Measurements from ENCODE around the gene TMCO4.
A peak's percentile ranks its signal among the peaks of the same experiment; 100 is the strongest.

The TMCO4 gene

DNA sequence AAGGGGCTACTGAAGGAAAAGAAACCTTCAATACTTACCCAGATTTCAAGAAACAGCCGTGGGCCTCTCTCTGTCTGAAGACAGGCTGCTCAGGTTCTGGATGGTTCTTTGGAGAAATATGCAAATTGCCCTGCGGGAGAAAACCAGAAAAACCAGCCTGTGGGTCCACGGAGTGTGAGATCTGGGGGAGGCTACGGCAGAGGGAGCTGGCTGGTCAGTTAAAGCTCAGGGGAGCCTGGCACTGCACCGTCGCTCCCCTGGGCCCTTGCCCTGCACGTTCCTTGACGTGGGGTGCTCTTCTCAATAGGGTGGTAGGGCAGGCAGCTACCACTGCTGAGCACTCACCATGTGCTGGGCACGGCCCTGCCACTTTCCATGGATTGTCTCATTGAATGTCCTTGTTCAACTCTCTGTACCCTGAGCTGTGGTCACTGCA is 12.7 kb downstream of the TMCO4 start (continued):
- TF ChIP-seq ZNF558 (tag by site-specific recombination; IDR thresholded peaks at IDR 0.05) = no peak

DNA sequence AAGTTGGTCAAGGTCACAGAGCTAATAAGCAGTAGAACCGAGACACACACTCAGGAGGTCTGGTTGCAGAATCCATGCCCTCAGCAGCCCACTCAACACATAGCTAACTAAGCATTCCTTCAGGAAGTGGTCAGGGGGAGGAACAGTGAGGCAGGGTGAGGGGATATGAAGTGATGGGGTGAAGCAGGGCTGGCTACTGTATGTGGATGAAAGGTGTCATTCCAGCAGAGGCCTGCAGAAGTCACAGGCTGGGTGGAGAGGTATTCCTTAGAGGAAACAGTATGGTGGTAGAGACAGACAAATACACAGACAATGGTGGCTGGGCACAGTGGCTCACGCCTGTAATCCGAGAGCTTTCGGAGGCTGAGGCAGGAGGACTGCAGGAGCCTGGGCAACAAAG is 14.1 kb downstream of the TMCO4 start:
- Histone ChIP-seq H3K4me3 (ENCODE audit: low read depth, low read length) (no peak overlapping the region), H3K4me1 (ENCODE audit: control insufficient read depth, insufficient read depth, low read length) (no peaks in the 10 kb centered on the region), H3K27ac (ENCODE audit: extremely low read depth, low read depth, low read length) (no peak overlapping the region), H3K36me3 (ENCODE audit: control insufficient read depth in 2 of 2, insufficient read depth in 1 of 2, low read length in 2 of 2) (no peaks in the 10 kb centered on the region; a peak in 1 of 3 replicates), H3K9me3 (ENCODE audit: control insufficient read depth, insufficient read depth, low read depth, low read length) (no peaks in the 10 kb centered on the region)
- ChIA-PET POLR2A (no interaction called here), CTCF (interaction anchor here (0.7 to 1.1 kb wide), 3 partner anchors 9 to 25 kb away, joined by 3 read pairs; no protein-coding TSS in a partner anchor)
- no peak for TF ChIP-seq ZNF473 (tag by site-specific recombination; IDR thresholded peaks at IDR 0.05)
- TF ChIP-seq ZFP69B (tag by site-specific recombination; IDR thresholded peaks at IDR 0.05) = no peak
- TF ChIP-seq ZNF560 (tag by site-specific recombination; IDR thresholded peaks at IDR 0.05; ENCODE audit: borderline replicate concordance) = no peak
- TF ChIP-seq YY1 (tag by site-specific recombination; IDR thresholded peaks at IDR 0.05) = no peak
- TF ChIP-seq ZNF660 (tag by site-specific recombination; IDR thresholded peaks at IDR 0.05) = no peak
- no peak for TF ChIP-seq ZNF600 (tag by site-specific recombination; IDR thresholded peaks at IDR 0.05)
- no peak for TF ChIP-seq ZBTB8A (tag by site-specific recombination; IDR thresholded peaks at IDR 0.05)
- TF ChIP-seq FEZF1 (tag by site-specific recombination; IDR thresholded peaks at IDR 0.05) = no peak
- TF ChIP-seq ZBTB7A (tag by site-specific recombination; IDR thresholded peaks at IDR 0.05; ENCODE audit: low read depth) = no peak
- no peak for TF ChIP-seq ZNF416 (tag by site-specific recombination; IDR thresholded peaks at IDR 0.05)

DNA sequence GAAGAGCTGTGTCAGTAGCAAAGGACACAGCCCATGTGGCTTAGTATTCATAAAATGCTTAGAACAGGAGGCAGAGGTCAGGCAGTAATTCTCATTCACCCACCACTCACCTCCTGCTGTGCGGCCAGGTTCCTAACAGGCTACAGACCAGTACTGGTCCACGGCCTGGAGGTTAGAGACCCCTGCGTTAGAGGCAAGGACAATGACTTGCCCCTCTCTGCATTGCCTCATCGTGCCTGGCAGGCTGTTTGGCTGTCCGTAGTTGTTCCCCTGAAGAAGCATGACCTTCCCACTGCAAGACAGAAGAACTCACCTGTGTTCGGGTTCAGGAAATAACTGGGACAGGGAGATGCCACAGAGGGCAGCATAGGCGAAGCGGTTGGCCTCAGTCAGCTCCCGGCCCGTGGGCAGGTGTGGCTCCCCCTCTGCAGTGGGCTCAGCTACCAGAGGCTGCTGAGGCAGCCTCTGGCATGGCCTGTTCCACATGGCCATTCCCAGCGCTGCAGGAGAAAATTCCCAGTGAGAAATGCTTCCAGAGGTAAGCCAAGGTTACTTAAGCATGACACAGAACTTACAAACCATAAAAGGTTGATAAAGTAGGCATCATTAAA is 19.3 kb downstream of the TMCO4 start:
- Histone ChIP-seq H3K4me3 (ENCODE audit: low read depth, low read length) (no peak overlapping the region), H3K4me1 (ENCODE audit: control insufficient read depth, insufficient read depth, low read length) (no peaks in the 10 kb centered on the region), H3K36me3 (ENCODE audit: control insufficient read depth in 2 of 2, insufficient read depth in 1 of 2, low read length in 2 of 2) (no peaks in the 10 kb centered on the region; a peak in 1 of 3 replicates), H3K9me3 (ENCODE audit: control insufficient read depth, insufficient read depth, low read depth, low read length) (no peaks in the 10 kb centered on the region), H3K27ac (ENCODE audit: extremely low read depth, low read depth, low read length) (no peak overlapping the region)
- CTCF ChIA-PET = no interaction called here
- POLR2A ChIA-PET = no interaction called here
- TF ChIP-seq ZNF837 (tag by site-specific recombination; IDR thresholded peaks at IDR 0.05) (no peak), SP7 (tag by site-specific recombination; IDR thresholded peaks at IDR 0.05) (no peak), SCRT2 (tag by site-specific recombination; IDR thresholded peaks at IDR 0.05) (no peak), ZSCAN23 (tag by site-specific recombination; IDR thresholded peaks at IDR 0.05) (no peak), ZFP3 (tag by site-specific recombination; IDR thresholded peaks at IDR 0.05; ENCODE audit: low read depth) (no peak), ZNF223 (tag by site-specific recombination; IDR thresholded peaks at IDR 0.05) (no peak), ZNF549 (tag by site-specific recombination; IDR thresholded peaks at IDR 0.05) (no peak), OSR2 (tag by site-specific recombination; IDR thresholded peaks at IDR 0.05) (no peak), RBAK (tag by site-specific recombination; IDR thresholded peaks at IDR 0.05) (no peak), ZNF169 (tag by site-specific recombination; IDR thresholded peaks at IDR 0.05) (no peak)
- TF ChIP-seq, protein P1, sequence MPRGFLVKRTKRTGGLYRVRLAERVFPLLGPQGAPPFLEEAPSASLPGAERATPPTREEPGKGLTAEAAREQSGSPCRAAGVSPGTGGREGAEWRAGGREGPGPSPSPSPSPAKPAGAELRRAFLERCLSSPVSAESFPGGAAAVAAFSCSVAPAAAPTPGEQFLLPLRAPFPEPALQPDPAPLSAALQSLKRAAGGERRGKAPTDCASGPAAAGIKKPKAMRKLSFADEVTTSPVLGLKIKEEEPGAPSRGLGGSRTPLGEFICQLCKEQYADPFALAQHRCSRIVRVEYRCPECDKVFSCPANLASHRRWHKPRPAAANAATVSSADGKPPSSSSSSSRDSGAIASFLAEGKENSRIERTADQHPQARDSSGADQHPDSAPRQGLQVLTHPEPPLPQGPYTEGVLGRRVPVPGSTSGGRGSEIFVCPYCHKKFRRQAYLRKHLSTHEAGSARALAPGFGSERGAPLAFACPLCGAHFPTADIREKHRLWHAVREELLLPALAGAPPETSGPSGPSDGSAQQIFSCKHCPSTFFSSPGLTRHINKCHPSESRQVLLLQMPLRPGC (tag by site-specific recombination; IDR thresholded peaks at IDR 0.05) = no peak

DNA sequence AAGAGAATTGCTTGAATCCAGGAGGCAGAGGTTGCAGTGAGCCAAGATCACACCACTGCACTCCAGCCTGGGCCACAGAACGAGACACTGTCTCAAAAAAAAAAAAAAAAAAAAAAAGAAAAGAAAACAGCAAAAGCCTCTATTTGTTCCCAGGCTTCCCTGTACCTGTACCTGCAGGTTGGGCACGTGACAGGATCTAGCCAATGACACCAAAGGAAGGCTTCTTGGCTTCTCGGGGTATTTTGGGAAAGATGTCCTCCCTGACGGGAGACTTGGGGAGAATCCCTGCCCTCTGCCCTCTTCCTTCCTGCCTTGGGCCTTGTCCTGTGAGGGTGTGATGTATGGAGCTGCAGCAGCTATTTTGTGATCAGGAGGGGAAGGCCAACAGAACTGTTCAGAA is 22.8 kb downstream of the TMCO4 start:
- CTCF ChIA-PET = interaction anchor here (0.7 to 1.4 kb wide), 3 partner anchors 9 to 73 kb away, joined by 3 to 5 read pairs (median 3); no protein-coding TSS in a partner anchor

More for the DNA sequence above, 22.8 kb downstream of the TMCO4 start:
- Histone ChIP-seq H3K4me3 (ENCODE audit: low read depth, low read length) (no peak overlapping the region), H3K36me3 (ENCODE audit: control insufficient read depth in 2 of 2, insufficient read depth in 1 of 2, low read length in 2 of 2) (no peaks in the 10 kb centered on the region), H3K4me1 (ENCODE audit: control insufficient read depth, insufficient read depth, low read length) (no peaks in the 10 kb centered on the region), H3K9me3 (ENCODE audit: control insufficient read depth, insufficient read depth, low read depth, low read length) (no peaks in the 10 kb centered on the region), H3K27ac (ENCODE audit: extremely low read depth, low read depth, low read length) (no peak overlapping the region)
- TF ChIP-seq, protein P2, sequence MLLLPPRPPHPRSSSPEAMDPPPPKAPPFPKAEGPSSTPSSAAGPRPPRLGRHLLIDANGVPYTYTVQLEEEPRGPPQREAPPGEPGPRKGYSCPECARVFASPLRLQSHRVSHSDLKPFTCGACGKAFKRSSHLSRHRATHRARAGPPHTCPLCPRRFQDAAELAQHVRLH (tag by site-specific recombination; IDR thresholded peaks at IDR 0.05) = 0 out of 2 replicates have a peak, but pooled peaks have one; percentile 29
- TF ChIP-seq, protein P3, sequence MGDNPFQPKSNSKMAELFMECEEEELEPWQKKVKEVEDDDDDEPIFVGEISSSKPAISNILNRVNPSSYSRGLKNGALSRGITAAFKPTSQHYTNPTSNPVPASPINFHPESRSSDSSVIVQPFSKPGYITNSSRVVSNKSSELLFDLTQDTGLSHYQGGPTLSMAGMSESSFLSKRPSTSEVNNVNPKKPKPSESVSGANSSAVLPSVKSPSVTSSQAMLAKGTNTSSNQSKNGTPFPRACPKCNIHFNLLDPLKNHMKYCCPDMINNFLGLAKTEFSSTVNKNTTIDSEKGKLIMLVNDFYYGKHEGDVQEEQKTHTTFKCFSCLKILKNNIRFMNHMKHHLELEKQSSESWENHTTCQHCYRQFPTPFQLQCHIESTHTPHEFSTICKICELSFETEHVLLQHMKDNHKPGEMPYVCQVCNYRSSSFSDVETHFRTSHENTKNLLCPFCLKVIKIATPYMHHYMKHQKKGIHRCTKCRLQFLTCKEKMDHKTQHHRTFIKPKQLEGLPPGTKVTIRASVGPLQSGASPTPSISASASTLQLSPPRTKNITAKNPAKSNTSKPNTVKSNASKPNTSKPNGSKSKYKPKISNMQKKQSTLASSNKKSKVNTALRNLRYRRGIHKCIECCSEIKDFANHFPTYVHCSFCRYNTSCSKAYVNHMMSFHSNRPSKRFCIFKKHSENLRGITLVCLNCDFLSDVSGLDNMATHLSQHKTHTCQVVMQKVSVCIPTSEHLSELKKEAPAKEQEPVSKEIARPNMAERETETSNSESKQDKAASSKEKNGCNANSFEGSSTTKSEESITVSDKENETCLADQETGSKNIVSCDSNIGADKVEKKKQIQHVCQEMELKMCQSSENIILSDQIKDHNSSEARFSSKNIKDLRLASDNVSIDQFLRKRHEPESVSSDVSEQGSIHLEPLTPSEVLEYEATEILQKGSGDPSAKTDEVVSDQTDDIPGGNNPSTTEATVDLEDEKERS (tag by site-specific recombination; IDR thresholded peaks at IDR 0.05) = 0 out of 2 replicates have a peak, but pooled peaks have one; percentile 49
- TF ChIP-seq SETDB1 (IDR thresholded peaks at IDR 0.05; ENCODE audit: insufficient read length, low read length) (peak; percentile 14), OVOL3 (tag by site-specific recombination; IDR thresholded peaks at IDR 0.05) (no peak), ZNF37A (tag by site-specific recombination; IDR thresholded peaks at IDR 0.05) (no peak)
- POLR2A ChIA-PET = no interaction called here
